Measurements from ENCODE around the gene IL17C.

The IL17C gene

GRCh38 chr16:88680554-88681083 lies 42.2 kb downstream of the IL17C start:
- FAIRE-seq: no peak

GRCh38 chr16:88681084-88681680 lies 42.8 kb downstream of the IL17C start:
- DNase-seq (ENCODE audit: insufficient read length, low spot score) (no peak), FAIRE-seq (no peak)

More at GRCh38 chr16:88680554-88681083, 42.2 kb downstream of the IL17C start:
- DNase-seq (ENCODE audit: insufficient read length, low spot score): no peak

GRCh38 chr16:88681709-88682451 lies 43.5 kb downstream of the IL17C start:
- no peak for FAIRE-seq
- DNase-seq (ENCODE audit: insufficient read length, low spot score): no peak

DNA sequence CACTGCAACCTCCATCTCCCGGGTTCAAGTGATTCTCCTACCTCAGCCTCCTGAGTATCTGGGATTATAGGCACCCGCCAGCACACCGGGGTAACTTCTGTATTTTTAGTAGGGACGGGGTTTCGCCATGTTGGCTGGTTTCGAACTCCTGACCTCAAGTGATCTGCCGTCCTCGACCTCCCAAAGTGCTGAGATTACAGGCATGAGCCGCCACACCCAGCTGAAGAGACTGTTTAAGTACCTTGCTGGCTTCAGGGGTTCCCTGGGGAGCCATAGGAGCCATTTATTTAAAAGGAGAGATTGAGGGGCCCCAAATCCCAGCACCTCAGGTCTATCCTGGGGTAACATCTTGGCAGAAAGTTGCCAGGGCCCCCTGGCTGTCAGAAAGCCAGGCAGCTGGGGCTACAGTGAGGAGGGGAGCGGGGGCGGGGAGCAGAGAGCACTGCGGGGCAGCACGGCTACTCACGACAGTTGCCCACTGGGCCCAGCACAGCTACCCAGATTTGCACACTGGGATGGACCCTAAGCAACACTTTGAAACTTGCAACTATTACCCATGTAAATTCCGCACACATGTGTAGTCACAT lies 46.3 kb downstream of the IL17C start:
- FAIRE-seq: no peak
- DNase-seq (ENCODE audit: insufficient read length, low spot score): no peak

GRCh38 chr16:88685156-88686061 lies 47.0 kb downstream of the IL17C start:
- FAIRE-seq (peak; percentile 38), DNase-seq (ENCODE audit: insufficient read length, low spot score) (peak; percentile 70)

GRCh38 chr16:88686062-88686438 lies 47.7 kb downstream of the IL17C start:
- FAIRE-seq (no peak), DNase-seq (ENCODE audit: insufficient read length, low spot score) (no peak)

DNA sequence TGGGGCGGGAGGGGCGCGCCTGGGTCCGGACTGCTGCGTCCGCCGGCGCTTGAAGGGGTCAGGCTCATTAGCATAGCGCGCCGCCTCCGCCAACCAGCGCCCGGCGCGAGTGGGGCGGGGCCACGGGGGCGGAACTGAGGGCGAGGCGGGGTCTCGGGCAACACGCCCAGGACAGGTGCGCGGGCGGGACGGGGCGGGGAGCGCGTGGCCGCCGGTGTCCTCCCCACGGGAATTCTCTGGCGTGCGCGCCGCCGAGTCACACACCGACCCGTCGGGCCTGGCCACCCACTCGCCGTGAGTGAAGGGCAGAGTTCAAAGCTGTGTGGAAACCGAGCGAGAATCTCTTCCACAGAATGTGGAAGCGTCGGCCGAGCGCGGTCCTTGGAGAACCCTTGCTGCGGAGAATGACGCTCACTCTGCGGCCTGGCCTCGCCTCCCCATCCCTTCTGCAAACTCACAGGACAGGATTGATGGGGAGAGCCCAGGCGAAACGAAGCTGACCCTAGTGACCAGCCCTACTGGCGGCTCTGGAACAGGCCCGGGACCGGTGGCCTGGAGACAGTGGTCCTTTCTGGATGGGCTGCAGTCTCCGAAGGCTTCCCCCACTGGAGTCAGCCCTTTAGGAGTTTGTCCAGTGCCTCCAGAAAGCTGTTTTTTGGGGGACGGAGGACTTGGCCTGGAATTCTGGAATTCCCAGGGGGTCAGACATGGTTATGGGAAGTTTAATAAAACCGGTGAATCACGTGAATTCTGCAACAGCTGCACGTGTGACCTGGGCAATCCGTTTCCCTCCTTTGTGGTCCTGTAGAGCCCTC lies 48.3 kb downstream of the IL17C start, which contains the start of gene SNAI3:
TSS of gene SNAI3 (minus strand) at position 69 of the 815 bp plus-strand sequence. CDS start 101 bp downstream, outside the sequence.
- FAIRE-seq (peak; percentile 84), DNase-seq (ENCODE audit: insufficient read length, low spot score) (peak; percentile 85)

DNA sequence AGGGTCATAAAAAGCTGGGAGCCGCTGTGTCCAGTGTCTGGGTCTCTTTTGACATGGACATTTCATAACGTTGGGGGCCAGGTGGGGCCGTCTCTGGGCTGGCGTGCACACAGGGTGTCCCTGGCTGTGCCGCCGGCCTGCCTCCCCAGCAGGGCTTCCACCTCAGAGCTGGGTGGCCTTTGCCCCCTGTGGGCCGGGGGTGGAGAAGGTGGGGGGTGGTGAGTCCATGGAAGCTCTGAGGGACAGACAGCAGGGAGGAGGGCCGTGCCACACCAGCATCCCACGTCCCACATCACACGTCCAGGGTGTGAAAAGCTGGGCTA lies 48.8 kb downstream of the IL17C start:
- FAIRE-seq (no peak), DNase-seq (ENCODE audit: insufficient read length, low spot score) (no peak)

DNA sequence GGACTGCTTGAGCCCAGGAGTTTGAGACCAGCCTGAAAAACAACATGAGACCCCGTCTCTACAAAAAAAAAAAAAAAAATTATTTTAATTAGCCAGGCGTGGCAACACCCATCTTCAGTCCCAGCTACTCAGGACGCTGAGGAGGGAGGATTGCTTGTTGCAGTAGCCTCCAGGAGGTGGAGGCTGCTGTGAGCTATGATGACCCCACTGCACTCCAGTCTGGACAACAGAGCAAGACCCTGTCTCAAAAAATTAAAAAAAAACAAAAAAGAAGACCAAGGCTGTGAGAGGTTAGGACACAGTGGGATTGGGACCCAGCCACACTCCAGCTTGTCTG lies 49.3 kb downstream of the IL17C start:
- DNase-seq (ENCODE audit: insufficient read length, low spot score) (no peak), FAIRE-seq (no peak)

DNA sequence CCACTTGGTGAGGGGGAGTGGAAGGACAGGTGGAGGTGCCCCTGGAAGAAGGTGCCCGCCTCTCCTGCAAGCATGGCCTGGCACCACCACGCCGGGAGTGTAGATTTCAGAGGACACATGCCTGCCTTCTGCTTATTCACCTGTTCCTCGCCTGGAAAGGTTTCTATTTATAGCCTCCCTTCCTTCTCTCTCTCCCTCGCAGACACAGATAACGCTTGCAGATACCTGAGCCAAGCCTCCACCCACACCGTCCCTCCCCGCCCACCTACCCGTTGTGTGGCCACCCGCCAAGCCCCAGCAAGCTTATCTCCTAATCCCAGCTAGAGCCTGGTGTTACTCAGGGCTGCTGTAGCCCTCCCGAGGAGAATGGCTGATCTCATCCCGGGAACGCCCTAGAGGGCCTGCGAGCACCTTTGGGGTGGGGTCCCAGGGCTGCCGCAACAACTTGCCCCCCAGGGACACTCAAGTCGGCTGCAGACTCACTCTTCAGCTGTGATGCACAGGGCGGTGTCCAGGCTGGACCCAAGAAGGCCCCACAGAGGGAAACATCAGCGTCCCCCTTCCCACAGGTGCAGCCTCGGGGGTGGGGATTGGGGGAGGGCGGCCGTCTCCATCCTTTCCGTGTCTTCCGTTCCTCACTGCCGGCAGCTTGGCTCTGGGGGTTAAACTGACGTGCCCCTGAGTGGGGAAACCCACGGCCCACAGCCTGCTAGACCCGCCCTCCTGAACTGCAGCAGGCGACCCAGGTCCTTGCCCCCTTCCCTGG lies 49.8 kb downstream of the IL17C start:
- FAIRE-seq (no peak), DNase-seq (ENCODE audit: insufficient read length, low spot score) (no peak)

Measured in HTR-8/SVneo (cell line).